ENCODE results near the gene URI1.

DNA sequence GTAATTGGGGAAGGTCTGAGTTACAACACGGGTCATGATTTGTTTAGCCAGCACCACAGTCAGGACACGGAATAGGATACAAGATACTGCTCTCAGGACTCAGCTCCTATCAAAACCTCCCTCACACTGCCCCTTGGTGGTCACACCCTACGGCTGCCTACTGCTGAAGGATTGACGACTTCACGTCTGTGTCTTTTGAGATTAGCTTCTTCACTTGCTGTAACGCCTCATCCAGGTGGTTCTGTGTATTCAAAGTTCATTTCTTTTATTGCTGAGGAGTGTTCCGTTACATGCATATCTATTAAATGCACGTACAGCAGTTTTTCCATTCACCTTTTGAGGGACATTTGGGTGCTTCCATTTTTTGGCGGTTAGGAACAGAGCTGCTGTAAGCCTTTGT is 46.3 kb downstream of the URI1 start:
- TF ChIP-seq EZH2 (IDR thresholded peaks at IDR 0.05; ENCODE audit: low read depth, low read length, severe bottlenecking) (no peak), TAF1 (IDR thresholded peaks at IDR 0.05; ENCODE audit: low read depth, low read length) (no peak), SRF (IDR thresholded peaks at IDR 0.05; ENCODE audit: low read depth, low read length) (no peak), SP1 (IDR thresholded peaks at IDR 0.05; ENCODE audit: low read depth, low read length) (no peak), CEBPB (IDR thresholded peaks at IDR 0.05; ENCODE audit: low read depth, low read length) (no peak), TBP (IDR thresholded peaks at IDR 0.05; ENCODE audit: low read depth, low read length) (no peak), GABPA (IDR thresholded peaks at IDR 0.05; ENCODE audit: borderline replicate concordance, insufficient read depth, low read length) (no peak), HDAC6 (IDR thresholded peaks at IDR 0.05; ENCODE audit: low read depth, low read length) (no peak)
- TF ChIP-seq, protein P1, sequence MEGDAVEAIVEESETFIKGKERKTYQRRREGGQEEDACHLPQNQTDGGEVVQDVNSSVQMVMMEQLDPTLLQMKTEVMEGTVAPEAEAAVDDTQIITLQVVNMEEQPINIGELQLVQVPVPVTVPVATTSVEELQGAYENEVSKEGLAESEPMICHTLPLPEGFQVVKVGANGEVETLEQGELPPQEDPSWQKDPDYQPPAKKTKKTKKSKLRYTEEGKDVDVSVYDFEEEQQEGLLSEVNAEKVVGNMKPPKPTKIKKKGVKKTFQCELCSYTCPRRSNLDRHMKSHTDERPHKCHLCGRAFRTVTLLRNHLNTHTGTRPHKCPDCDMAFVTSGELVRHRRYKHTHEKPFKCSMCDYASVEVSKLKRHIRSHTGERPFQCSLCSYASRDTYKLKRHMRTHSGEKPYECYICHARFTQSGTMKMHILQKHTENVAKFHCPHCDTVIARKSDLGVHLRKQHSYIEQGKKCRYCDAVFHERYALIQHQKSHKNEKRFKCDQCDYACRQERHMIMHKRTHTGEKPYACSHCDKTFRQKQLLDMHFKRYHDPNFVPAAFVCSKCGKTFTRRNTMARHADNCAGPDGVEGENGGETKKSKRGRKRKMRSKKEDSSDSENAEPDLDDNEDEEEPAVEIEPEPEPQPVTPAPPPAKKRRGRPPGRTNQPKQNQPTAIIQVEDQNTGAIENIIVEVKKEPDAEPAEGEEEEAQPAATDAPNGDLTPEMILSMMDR (IDR thresholded peaks at IDR 0.05; ENCODE audit: control extremely low read depth in 1 of 3, insufficient read depth in 1 of 3, low read depth in 1 of 3, low read length in 3 of 3) = peak; percentile 47 to 70 (median 68)
- TF ChIP-seq, protein P2, sequence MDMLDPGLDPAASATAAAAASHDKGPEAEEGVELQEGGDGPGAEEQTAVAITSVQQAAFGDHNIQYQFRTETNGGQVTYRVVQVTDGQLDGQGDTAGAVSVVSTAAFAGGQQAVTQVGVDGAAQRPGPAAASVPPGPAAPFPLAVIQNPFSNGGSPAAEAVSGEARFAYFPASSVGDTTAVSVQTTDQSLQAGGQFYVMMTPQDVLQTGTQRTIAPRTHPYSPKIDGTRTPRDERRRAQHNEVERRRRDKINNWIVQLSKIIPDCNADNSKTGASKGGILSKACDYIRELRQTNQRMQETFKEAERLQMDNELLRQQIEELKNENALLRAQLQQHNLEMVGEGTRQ (IDR thresholded peaks at IDR 0.05; ENCODE audit: low read length) = no peak
- TF ChIP-seq, protein P3, sequence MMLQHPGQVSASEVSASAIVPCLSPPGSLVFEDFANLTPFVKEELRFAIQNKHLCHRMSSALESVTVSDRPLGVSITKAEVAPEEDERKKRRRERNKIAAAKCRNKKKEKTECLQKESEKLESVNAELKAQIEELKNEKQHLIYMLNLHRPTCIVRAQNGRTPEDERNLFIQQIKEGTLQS (IDR thresholded peaks at IDR 0.05; ENCODE audit: insufficient read depth, low read depth, low read length) = no peak
- TF ChIP-seq, protein P4, sequence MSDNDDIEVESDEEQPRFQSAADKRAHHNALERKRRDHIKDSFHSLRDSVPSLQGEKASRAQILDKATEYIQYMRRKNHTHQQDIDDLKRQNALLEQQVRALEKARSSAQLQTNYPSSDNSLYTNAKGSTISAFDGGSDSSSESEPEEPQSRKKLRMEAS (IDR thresholded peaks at IDR 0.05) = no peak

Data from H1 (cell line).